ENCODE results near the gene HOXB4. TPM values are rescaled to one million over a fixed set of nuclear protein-coding genes. Genes with fewer than 3 reads are reported as not detected.

Gene HOXB4
- total and polyA plus RNA-seq, 2 of the 4 experiments (the other 2 are of a cell fraction): 2.0 to 8.5 TPM

GRCh38 chr17:48612456-48612853, 34.3 kb upstream of the HOXB4 start:
- intact Hi-C loops (cut with micrococcal nuclease): no loop called here
- peak overlapping the region; percentile 84 for H2AFZ ChIP-seq (replicated peaks; ENCODE audit: low read length, poor library complexity)
- H3K23ac ChIP-seq (ENCODE audit: low read depth, low read length): peak overlapping the region; percentile 66
- H2BK120ac ChIP-seq (ENCODE audit: low read depth, low read length): no peak overlapping the region; the same call in 1 of the 2 replicates
- H3K4ac ChIP-seq (ENCODE audit: low read depth, low read length): peak overlapping the region; percentile 59
- POLR2A ChIA-PET (ENCODE audit: unreplicated experiment): interaction anchor here (0.9 to 1.4 kb wide), 2 partner anchors 16 to 25 kb away, joined by 4 read pairs; no protein-coding TSS in a partner anchor
- no peaks in the 10 kb centered on the region for H4K20me1 ChIP-seq (ENCODE audit: insufficient read depth, low read length)
- ATAC-seq (ENCODE audit: low read depth) (0 out of 2 replicates have a peak, but pooled peaks have one; percentile 1), DNase-seq (peak; percentile 54)
- H3K9me1 ChIP-seq (ENCODE audit: insufficient read depth, low read length): 0 out of 2 replicates have a peak, but pooled peaks cover 3% of the 10 kb centered on the region
- 26% methylated on average over 10 of the region's 15 CpGs; no CpG with 5 or more reads in 1 of the 2 experiments for WGBS, 2 experiments (ENCODE audit: extremely low coverage in 2 of 2, insufficient read length in 1 of 2)
- H3K18ac ChIP-seq (ENCODE audit: low read depth, low read length): peak overlapping the region; percentile 1
- peak overlapping the region; percentile 23; the same call in 1 of the 2 replicates for H2AK5ac ChIP-seq (ENCODE audit: low read depth, low read length)
- peak overlapping the region; percentile 87 for H3K27ac ChIP-seq (ENCODE audit: insufficient read depth, low read length)
- dilution Hi-C loops (cut with HindIII; ENCODE audit: low sequenced_read_pairs, unreplicated experiment): no loop called here
- H3K4me1 ChIP-seq (ENCODE audit: control insufficient read depth, insufficient read depth, low read length): peaks cover 14% of the 10 kb centered on the region
- H3K4me3 ChIP-seq (ENCODE audit: insufficient read depth, low read depth, low read length): peak overlapping the region; percentile 63
- H4K5ac ChIP-seq (ENCODE audit: low read depth, low read length): 0 out of 2 replicates have a peak overlapping the region, but pooled peaks have one; percentile 21
- peak overlapping the region; percentile 77 for H2AK9ac ChIP-seq (replicated peaks; ENCODE audit: low read depth, low read length, poor library complexity)
- H2BK20ac ChIP-seq (ENCODE audit: low read depth, low read length): no peak overlapping the region
- TF ChIP-seq, protein P1, sequence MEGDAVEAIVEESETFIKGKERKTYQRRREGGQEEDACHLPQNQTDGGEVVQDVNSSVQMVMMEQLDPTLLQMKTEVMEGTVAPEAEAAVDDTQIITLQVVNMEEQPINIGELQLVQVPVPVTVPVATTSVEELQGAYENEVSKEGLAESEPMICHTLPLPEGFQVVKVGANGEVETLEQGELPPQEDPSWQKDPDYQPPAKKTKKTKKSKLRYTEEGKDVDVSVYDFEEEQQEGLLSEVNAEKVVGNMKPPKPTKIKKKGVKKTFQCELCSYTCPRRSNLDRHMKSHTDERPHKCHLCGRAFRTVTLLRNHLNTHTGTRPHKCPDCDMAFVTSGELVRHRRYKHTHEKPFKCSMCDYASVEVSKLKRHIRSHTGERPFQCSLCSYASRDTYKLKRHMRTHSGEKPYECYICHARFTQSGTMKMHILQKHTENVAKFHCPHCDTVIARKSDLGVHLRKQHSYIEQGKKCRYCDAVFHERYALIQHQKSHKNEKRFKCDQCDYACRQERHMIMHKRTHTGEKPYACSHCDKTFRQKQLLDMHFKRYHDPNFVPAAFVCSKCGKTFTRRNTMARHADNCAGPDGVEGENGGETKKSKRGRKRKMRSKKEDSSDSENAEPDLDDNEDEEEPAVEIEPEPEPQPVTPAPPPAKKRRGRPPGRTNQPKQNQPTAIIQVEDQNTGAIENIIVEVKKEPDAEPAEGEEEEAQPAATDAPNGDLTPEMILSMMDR (conservative IDR thresholded peaks at IDR 0.05; ENCODE audit: low read depth, low read length): no peak
- TF ChIP-seq MAFK (IDR thresholded peaks at IDR 0.05; ENCODE audit: low read depth, low read length) (no peak), POLR2A (IDR thresholded peaks at IDR 0.05; ENCODE audit: low read depth, low read length) (no peak), NFE2L2 (IDR thresholded peaks at IDR 0.05; ENCODE audit: low read depth, low read length) (0 out of 2 replicates have a peak, but pooled peaks have one; percentile 9)
- BruUV-seq (replicated peaks): no TSS peak
- peaks cover 3% of the 10 kb centered on the region; the same call in 1 of the 2 replicates for H3K36me3 ChIP-seq (ENCODE audit: control insufficient read depth, insufficient read depth, low read length)
- peaks cover 9 to 34% of the 10 kb centered on the region in 2 experiments; a peak in 3 of 4 replicates for H3K79me1 ChIP-seq (ENCODE audit: low read depth in 1 of 2, low read length in 2 of 2)
- peak overlapping the region; percentile 5; the same call in 1 of the 3 replicates for H2BK15ac ChIP-seq (ENCODE audit: low read depth, low read length)
- H2BK5ac ChIP-seq (ENCODE audit: low read depth, low read length, poor library complexity, severe bottlenecking): peak overlapping the region; percentile 79
- no peaks in the 10 kb centered on the region for H3K9me3 ChIP-seq (ENCODE audit: control insufficient read depth, insufficient read depth, low read length)
- in situ Hi-C loops (cut with MboI; ENCODE audit: low sequenced_read_pairs): no loop called here
- peak overlapping the region; percentile 91 for H3K4me2 ChIP-seq (ENCODE audit: low read depth, low read length)
- CTCF ChIA-PET: interaction anchor here (0.5 to 1.4 kb wide), 10 partner anchors 9 to 581 kb away, joined by 3 to 9 read pairs (median 4); no protein-coding TSS in a partner anchor
- H3K56ac ChIP-seq (ENCODE audit: extremely low read depth, insufficient read depth, low read length): peak overlapping the region; percentile 50
- H3K27me3 ChIP-seq (ENCODE audit: control insufficient read depth, insufficient read depth, low read length): peaks cover 23% of the 10 kb centered on the region
- H4K91ac ChIP-seq (ENCODE audit: insufficient read depth, low read depth, low read length): peak overlapping the region; percentile 14; the same call in 1 of the 2 replicates
- H3K14ac ChIP-seq (replicated peaks; ENCODE audit: low read depth, low read length): peak overlapping the region; percentile 83
- peak overlapping the region; percentile 26 to 93; a peak in 2 of 4 replicates for H4K8ac ChIP-seq (ENCODE audit: low read depth in 2 of 2, low read length in 2 of 2)
- peak overlapping the region; percentile 96 for H3K9ac ChIP-seq (ENCODE audit: low read depth, low read length)
